Thoracic aorta (tissue), 2 donors: ENCODE data around the gene SOCS7. TPM values are rescaled to one million over a fixed set of nuclear protein-coding genes. Genes with fewer than 3 reads are reported as not detected.

Source experiments
- ATAC-seq: fragments of 150-250 bp; one replicate; pipeline ENCODE4 v1.8.0; 2017; ENCODE audit warnings: low read depth; ENCODE audit not compliant: insufficient number of reproducible peaks, low FRiP score
- DNase-seq: peaks from one replicate; pipeline ENCODE4 v3.0.0-alpha.2; 2020; ENCODE audit warnings: low spot score
- H3K27ac ChIP-seq, 2 donors: fragments of 200-600 bp; sonication (generic); 1 replicate in 1 of 2; 2 replicates in 1 of 2; pipeline ENCODE4 v1.5.1; 2016; ENCODE audit warnings: mild to moderate bottlenecking in 2 of 2, moderate library complexity in 2 of 2
- H3K27me3 ChIP-seq: fragments of 200-600 bp; sonication (generic); replicated peaks from 2 replicates; pipeline ENCODE4 v1.6.0; 2016; ENCODE audit warnings: mild to moderate bottlenecking; ENCODE audit not compliant: insufficient read depth
- H3K36me3 ChIP-seq: fragments of 200-600 bp; sonication (generic); one replicate; pipeline ENCODE4 v1.5.1; 2016
- H3K4me1 ChIP-seq, 2 donors: fragments of 200-600 bp; sonication (generic); 1 replicate in 1 of 2; 2 replicates in 1 of 2; pipeline versions ENCODE4 v1.5.1 to v1.6.0; 2016; ENCODE audit warnings: low read depth in 2 of 2, mild to moderate bottlenecking in 1 of 2; ENCODE audit not compliant: control insufficient read depth in 1 of 2
- H3K4me3 ChIP-seq: fragments of 200-600 bp; sonication (generic); 2 replicates; pipeline ENCODE4 v1.5.1; 2016; ENCODE audit warnings: mild to moderate bottlenecking
- H3K9me3 ChIP-seq: fragments of 200-600 bp; sonication (generic); 2 replicates; pipeline ENCODE4 v1.5.1; 2016
- total RNA-seq, 2 donors: library from RNA; depleted of rRNA; stranded (reverse); fragments of >200 nt; gene quantifications; one replicate each; pipeline versions ENCODE4 v1.1.0 to v1.2.3, GENCODE V29; 2016
- TF ChIP-seq, protein P1 (sequence below): fragments of 200-600 bp; sonication (generic); IDR thresholded peaks from one replicate; pipeline ENCODE4 v1.5.1; 2019; ENCODE audit warnings: antibody characterized with exemption

Gene SOCS7
- total RNA-seq, 2 donors from 2014 or later: 14.3 to 21.9 TPM

DNA sequence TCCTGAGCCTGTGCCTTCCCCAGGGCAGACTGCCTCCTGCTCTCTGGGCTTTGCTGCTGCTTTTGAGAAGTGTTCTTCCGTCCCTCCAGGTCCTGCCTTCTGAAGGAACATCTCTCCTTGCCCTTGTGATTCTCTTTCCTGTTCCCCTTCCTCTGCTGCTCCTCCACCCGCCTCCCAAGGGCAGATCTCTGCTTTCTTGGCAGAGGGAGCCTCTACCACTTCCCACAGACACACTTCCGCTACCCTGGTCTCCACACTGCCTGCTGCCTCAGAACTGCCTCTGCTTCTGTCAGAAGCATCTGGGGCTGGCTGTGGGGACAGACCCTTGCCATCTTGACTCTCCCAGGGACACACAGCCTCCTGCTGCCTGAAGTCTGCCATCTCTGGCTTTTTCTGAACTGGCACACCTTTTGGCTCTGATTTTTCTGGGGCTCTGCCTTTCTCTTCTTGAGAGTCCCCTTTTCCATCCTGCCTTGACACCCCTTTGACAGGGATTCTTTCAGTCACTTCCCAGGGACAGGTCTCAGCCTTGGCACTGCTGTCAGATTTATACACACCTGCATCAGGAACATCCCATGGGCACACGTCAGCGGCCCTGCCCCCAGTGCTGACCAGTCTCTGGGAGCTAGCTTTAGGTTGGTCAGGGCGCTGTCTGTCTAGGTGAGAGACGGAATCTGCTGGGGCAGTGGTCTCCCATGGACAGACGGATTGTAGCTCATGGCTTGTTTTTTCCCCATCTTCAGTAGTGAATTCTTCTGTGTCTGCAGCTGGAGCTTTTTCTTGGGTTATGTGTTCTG lies 24.4 kb upstream of the SOCS7 start:
- Histone ChIP-seq H3K4me3 (no peak overlapping the region), H3K27me3 (no peaks in the 10 kb centered on the region), H3K9me3 (no peaks in the 10 kb centered on the region), H3K36me3 (peaks cover 5% of the 10 kb centered on the region), H3K4me1 (no peaks in the 10 kb centered on the region), H3K27ac (no peak overlapping the region)
- ATAC-seq (no peak), DNase-seq (no peak)
- TF ChIP-seq, protein P1, sequence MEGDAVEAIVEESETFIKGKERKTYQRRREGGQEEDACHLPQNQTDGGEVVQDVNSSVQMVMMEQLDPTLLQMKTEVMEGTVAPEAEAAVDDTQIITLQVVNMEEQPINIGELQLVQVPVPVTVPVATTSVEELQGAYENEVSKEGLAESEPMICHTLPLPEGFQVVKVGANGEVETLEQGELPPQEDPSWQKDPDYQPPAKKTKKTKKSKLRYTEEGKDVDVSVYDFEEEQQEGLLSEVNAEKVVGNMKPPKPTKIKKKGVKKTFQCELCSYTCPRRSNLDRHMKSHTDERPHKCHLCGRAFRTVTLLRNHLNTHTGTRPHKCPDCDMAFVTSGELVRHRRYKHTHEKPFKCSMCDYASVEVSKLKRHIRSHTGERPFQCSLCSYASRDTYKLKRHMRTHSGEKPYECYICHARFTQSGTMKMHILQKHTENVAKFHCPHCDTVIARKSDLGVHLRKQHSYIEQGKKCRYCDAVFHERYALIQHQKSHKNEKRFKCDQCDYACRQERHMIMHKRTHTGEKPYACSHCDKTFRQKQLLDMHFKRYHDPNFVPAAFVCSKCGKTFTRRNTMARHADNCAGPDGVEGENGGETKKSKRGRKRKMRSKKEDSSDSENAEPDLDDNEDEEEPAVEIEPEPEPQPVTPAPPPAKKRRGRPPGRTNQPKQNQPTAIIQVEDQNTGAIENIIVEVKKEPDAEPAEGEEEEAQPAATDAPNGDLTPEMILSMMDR: no peak

DNA sequence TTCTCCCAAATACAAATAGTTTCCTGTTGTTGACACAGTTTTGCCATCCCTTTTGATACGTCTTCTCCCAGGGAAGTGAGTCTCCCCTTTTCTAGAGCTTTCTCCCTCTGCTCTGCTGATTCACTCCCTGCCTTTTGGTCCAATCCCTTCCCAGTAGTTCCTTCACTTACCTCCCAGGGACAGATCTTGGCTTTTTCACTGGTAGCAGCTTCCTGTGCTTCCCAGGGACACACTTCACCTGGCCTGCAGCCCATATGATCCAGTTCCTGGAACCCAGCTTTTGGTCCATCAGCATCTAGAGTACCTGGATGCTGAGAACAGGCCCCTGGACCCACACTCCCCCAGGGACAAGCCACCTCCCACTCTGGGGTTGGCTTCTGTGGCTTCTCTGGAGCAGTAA lies 23.7 kb upstream of the SOCS7 start:
- no peak for ATAC-seq
- TF ChIP-seq, protein P1: no peak
- H3K27ac ChIP-seq: no peak overlapping the region
- H3K9me3 ChIP-seq: no peaks in the 10 kb centered on the region
- no peaks in the 10 kb centered on the region for H3K36me3 ChIP-seq
- no peak overlapping the region for H3K4me3 ChIP-seq
- DNase-seq: no peak
- H3K27me3 ChIP-seq: no peaks in the 10 kb centered on the region
- H3K4me1 ChIP-seq: no peaks in the 10 kb centered on the region

DNA sequence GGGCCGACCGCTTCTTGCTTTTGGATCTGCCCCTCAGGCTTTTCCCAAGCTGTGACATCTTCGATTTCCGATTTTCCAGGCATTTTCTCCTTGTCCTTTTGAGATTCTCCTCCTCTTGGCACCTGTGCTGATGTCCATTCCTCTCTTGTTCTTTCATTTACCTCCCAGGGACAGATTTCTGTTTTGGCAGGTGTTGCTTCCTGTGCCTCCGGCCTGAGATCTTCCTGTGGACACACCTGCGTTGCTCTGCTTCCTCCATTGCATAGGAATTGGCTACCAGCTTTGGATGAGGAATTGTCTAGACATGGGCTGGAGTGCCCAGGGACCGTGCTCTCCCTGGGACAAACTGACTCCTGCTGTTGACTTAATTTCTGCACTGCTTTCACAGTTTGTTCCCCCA lies 23.0 kb upstream of the SOCS7 start:
- Histone ChIP-seq H3K4me1 (no peaks in the 10 kb centered on the region), H3K27ac (no peak overlapping the region), H3K27me3 (no peaks in the 10 kb centered on the region), H3K9me3 (no peaks in the 10 kb centered on the region), H3K36me3 (no peaks in the 10 kb centered on the region), H3K4me3 (no peak overlapping the region)
- TF ChIP-seq, protein P1: no peak
- DNase-seq: no peak
- ATAC-seq: no peak

DNA sequence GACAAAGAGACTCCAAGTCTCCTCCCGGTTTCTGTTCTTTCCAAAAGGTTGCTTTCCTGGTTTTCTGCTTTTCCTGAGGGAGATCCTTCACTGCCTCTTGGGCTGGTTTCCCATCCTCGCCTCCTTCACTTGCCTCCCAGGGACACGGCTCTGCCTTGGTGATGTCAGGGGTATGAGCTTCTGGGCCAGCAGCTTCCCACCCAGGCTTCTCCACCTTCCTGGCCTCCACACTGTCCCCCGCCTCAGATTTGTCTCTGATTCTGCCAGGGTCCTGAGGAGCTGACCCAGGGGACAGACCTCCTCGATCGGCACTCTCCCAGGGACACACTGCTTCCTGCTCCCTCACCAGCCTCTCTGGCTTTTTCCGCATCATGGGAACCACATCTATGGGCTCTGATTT lies 22.4 kb upstream of the SOCS7 start:
- TF ChIP-seq, protein P1: no peak

DNA sequence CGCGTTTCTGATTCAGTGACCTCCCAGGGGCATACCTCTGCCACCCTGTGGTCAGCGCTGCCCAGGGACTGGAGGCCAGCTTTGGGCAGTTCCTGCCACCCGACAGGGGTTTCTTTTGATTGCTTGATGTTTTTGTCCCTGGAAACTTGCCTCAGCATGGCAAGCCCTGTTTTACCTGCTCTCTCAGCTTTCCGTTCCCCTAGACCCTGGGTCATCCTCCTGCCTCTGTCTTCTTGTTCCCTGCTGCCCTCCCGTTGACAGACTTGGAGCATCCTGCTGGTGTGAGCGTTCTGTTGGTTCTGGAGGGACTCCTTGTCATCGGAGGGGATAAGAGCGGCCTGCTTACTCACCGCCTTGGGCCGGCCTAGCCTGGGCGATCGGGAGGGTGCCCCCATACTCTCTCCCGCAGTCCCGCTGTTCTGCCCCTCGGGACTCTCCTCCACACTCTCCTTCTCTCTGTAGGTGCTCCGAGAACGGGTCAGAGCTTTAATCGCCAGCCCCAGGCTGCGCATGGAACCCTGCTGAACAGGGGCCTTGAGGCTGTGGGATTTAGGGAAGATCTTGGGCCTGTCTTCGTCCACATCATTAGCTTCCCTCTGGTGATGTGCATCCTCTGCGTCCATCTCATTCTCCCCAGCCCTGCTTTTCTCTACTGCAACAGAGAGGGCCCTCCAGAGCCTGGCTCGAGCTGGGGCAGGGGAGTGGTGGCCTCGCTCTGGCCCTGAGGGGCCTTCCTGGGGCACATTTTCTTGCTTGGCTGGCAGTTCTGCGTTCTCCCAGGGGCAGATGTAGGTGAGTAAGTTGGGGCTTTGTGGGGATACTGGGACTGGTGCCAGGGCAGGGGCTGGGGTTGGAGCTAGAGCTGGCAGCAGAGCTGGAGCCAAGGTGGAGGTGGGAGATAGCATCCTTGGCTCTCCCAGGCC lies 21.6 kb upstream of the SOCS7 start:
- DNase-seq (no peak), ATAC-seq (no peak)
- TF ChIP-seq, protein P1: no peak

More for the DNA sequence above, 22.4 kb upstream of the SOCS7 start:
- Histone ChIP-seq H3K36me3 (no peaks in the 10 kb centered on the region), H3K4me3 (no peak overlapping the region), H3K27me3 (no peaks in the 10 kb centered on the region), H3K27ac (no peak overlapping the region), H3K9me3 (no peaks in the 10 kb centered on the region), H3K4me1 (no peaks in the 10 kb centered on the region)
- no peak for ATAC-seq
- no peak for DNase-seq

More for the DNA sequence above, 21.6 kb upstream of the SOCS7 start:
- Histone ChIP-seq H3K27ac (no peak overlapping the region), H3K4me1 (no peaks in the 10 kb centered on the region), H3K4me3 (no peak overlapping the region), H3K27me3 (no peaks in the 10 kb centered on the region), H3K36me3 (no peaks in the 10 kb centered on the region), H3K9me3 (no peaks in the 10 kb centered on the region)
